Tibial artery (tissue), 4 donors: ENCODE measurements around the gene CXCR2.

Experiments
- DNase-seq, 2 donors: peaks; one replicate each; pipeline ENCODE4 v3.0.0-alpha.2; 2019
- H3K27ac ChIP-seq, 2 donors: fragments of 200-600 bp; sonication (generic) in 1 of 2; 1 replicate in 1 of 2; 2 replicates in 1 of 2; pipeline ENCODE4 v1.5.1; 2018 to 2019; ENCODE audit warnings: mild to moderate bottlenecking in 1 of 2
- H3K27me3 ChIP-seq, 2 donors: fragments of 200-600 bp; sonication (generic) in 1 of 2; one replicate each; pipeline versions ENCODE4 v1.5.1 to v1.6.0; 2016 to 2019
- H3K36me3 ChIP-seq, 3 donors: fragments of 200-600 bp; sonication (generic) in 2 of 3; one replicate each; pipeline ENCODE4 v1.5.1; 2016 to 2019; ENCODE audit warnings: mild to moderate bottlenecking in 2 of 3
- H3K4me1 ChIP-seq, 4 donors: fragments of 200-600 bp; sonication (generic) in 2 of 4; 1 replicate in 3 of 4; 2 replicates in 1 of 4; pipeline ENCODE4 v1.5.1; 2016 to 2019
- H3K4me3 ChIP-seq, 2 donors: fragments of 200-600 bp; sonication (generic) in 1 of 2; 1 replicate in 1 of 2; 2 replicates in 1 of 2; pipeline ENCODE4 v1.5.1; 2018 to 2019; ENCODE audit warnings: mild to moderate bottlenecking in 2 of 2
- H3K9me3 ChIP-seq, 3 donors: fragments of 200-600 bp; sonication (generic) in 1 of 3; one replicate each; pipeline ENCODE4 v1.5.1; 2016 to 2019
- intact Hi-C: fragments of 100-400 bp; cut with DNase I; formaldehyde crosslinking; loops from one replicate; pipeline ENCODE4 v1.15.0; 2023; ENCODE audit warnings: low total_unique reads
- TF ChIP-seq, protein P1 (sequence below), 2 experiments: fragments of 200-600 bp in 1 of 2; fragments of 450-650 bp in 1 of 2; IDR thresholded peaks; one replicate each; pipeline ENCODE4 v1.5.1; 2017 to 2019; ENCODE audit warnings: antibody characterized with exemption in 2 of 2, mild to moderate bottlenecking in 1 of 2, moderate library complexity in 1 of 2

Gene CXCR2

DNA sequence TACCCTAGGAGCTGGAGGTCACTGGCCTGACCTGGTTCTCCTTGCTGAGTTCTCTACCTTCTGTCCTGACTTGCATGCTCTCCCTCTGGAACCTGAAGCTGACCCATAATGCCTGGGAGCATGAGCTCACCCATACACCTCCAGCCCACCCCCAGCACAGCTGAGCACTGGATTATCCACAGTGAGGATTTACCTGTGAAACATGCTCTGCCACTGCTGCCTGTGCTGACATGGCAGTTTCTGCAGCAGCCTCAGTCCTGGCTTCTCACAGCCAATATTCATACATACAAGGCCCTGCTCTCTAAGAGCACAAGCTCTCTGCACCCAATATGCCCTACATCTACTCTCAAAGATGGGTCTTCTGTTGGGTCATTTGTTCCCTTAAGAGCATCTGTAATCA is 5.0 kb downstream of the CXCR2 start:
- Histone ChIP-seq H3K4me1 (no peaks in the 10 kb centered on the region), H3K9me3 (no peaks in the 10 kb centered on the region), H3K27me3 (peaks cover 0 to 17% of the 10 kb centered on the region in 2 donors), H3K36me3 (no peaks in the 10 kb centered on the region), H3K27ac (no peak overlapping the region), H3K4me3 (no peak overlapping the region)
- DNase-seq = no peak
- intact Hi-C loops = no loop called here
- TF ChIP-seq, protein P1, sequence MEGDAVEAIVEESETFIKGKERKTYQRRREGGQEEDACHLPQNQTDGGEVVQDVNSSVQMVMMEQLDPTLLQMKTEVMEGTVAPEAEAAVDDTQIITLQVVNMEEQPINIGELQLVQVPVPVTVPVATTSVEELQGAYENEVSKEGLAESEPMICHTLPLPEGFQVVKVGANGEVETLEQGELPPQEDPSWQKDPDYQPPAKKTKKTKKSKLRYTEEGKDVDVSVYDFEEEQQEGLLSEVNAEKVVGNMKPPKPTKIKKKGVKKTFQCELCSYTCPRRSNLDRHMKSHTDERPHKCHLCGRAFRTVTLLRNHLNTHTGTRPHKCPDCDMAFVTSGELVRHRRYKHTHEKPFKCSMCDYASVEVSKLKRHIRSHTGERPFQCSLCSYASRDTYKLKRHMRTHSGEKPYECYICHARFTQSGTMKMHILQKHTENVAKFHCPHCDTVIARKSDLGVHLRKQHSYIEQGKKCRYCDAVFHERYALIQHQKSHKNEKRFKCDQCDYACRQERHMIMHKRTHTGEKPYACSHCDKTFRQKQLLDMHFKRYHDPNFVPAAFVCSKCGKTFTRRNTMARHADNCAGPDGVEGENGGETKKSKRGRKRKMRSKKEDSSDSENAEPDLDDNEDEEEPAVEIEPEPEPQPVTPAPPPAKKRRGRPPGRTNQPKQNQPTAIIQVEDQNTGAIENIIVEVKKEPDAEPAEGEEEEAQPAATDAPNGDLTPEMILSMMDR (IDR thresholded peaks at IDR 0.05) = no peak

DNA sequence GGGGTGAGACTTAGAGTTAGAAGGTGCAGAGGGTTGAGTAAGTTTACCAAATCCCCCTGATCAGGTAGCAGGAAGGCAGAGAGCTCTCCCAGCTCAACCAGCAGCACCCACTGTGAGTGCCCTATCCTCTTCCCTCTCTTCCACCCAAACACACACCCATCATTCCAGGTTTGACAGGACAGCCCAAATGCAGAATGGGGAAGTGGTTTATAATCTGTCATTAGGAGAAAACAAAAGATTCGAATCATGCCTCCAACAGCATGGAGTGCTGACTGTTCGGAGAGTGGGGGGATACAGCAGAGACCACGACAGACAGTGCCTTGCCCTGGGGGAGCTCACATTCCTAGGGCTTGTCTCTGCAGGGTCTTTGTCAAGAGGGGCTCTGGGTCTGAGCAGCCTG is 11.7 kb downstream of the CXCR2 start:
- TF ChIP-seq, protein P1 (IDR thresholded peaks at IDR 0.05) = no peak
- no peak for DNase-seq
- intact Hi-C loops = no loop called here
- no peaks in the 10 kb centered on the region for H3K9me3 ChIP-seq
- H3K27ac ChIP-seq = no peak overlapping the region
- no peaks in the 10 kb centered on the region for H3K36me3 ChIP-seq
- H3K27me3 ChIP-seq = peaks cover 0 to 37% of the 10 kb centered on the region in 2 donors
- no peak overlapping the region for H3K4me3 ChIP-seq
- H3K4me1 ChIP-seq = no peaks in the 10 kb centered on the region

DNA sequence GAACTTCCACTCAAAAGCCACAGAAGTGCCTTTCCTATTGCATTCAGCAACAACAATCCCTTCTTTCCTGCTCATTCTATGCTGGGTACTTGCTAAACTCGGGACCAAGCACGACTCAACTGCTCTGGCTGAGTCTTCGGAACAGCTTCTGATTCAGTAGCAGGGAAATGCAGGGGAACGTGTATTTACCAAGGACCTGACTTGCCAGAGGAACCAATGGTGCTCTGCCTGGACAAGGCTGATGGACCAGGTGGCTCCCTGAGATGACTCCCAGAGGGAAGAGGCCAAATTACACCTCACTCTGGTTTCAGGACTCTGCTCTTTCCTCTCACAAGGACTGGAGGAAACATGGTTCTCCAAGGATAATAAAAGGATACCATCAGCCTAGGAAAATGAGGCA is 12.2 kb downstream of the CXCR2 start:
- intact Hi-C loops = no loop called here
- Histone ChIP-seq H3K4me3 (no peak overlapping the region), H3K4me1 (no peaks in the 10 kb centered on the region), H3K27ac (no peak overlapping the region), H3K9me3 (no peaks in the 10 kb centered on the region), H3K36me3 (no peaks in the 10 kb centered on the region), H3K27me3 (peaks cover 0 to 37% of the 10 kb centered on the region in 2 donors)
- TF ChIP-seq, protein P1 (IDR thresholded peaks at IDR 0.05) = no peak
- DNase-seq = no peak

DNA sequence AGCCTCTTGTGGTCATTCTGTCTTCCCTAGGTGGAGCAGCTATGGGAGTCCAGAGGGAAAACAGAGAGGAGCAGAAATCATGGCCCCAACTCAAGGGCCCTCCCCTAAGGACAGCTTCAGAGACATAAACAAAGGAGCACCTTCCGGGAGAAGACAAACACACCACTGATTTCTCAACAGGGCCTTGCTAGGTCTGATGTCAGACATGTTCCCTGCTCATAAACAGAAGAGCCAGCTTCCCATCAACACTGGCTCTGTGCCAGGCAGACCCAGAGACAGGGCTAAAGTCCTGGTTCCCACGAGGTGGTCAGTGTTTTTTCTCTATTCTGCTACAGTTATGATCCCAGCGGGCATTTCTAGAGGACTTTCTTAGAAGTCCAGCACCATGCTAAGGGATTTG is 19.3 kb downstream of the CXCR2 start:
- intact Hi-C loops = no loop called here
- no peak for DNase-seq

DNA sequence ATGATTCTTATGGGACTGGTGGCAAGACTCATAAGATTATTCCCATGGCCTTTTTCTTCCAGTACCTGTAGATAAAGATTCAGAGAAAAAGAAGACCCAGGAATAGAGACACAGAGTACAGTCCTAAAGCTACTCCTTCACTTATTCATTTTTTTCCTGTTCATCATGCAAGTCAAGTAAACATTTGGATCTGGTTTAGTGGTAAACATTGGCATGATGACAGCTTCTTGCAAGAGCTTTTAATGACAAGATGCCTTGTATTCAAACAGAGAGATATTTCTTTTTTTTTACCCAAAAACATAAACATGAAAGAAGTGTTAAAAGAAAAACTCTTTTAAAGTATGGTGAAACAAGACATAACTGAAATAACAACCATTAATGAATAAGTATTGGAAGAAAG is 20.2 kb downstream of the CXCR2 start:
- TF ChIP-seq, protein P1 (IDR thresholded peaks at IDR 0.05) = no peak
- Histone ChIP-seq H3K9me3 (no peaks in the 10 kb centered on the region), H3K36me3 (no peaks in the 10 kb centered on the region), H3K27ac (no peak overlapping the region), H3K27me3 (peaks cover 0 to 18% of the 10 kb centered on the region in 2 donors), H3K4me1 (no peaks in the 10 kb centered on the region), H3K4me3 (no peak overlapping the region)
- no peak for DNase-seq
- intact Hi-C loops = no loop called here

More for the DNA sequence above, 19.3 kb downstream of the CXCR2 start:
- no peaks in the 10 kb centered on the region for H3K9me3 ChIP-seq
- TF ChIP-seq, protein P1 (IDR thresholded peaks at IDR 0.05) = no peak
- H3K36me3 ChIP-seq = no peaks in the 10 kb centered on the region
- H3K27ac ChIP-seq = no peak overlapping the region
- no peaks in the 10 kb centered on the region for H3K4me1 ChIP-seq
- H3K27me3 ChIP-seq = peaks cover 0 to 16% of the 10 kb centered on the region in 2 donors
- no peak overlapping the region for H3K4me3 ChIP-seq

DNA sequence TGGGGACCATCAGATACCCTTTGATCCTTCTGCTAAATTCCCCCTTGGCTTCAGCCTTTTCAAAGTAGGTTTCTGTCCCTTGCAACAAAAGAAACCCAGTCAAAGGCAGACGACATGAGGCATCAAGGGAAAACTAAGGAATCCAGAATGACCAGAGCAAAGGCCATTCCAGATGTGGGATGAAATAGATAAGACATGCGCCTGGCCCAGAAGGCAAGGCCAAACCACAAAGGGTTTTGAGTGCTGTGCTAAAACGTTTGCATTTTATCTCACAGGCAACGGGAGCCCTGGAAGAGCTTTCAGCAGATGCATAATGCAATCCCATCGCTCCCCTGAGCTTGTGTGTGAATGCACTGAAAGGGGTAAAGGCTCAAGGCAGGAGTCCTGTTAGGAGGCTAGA is 23.3 kb downstream of the CXCR2 start:
- TF ChIP-seq, protein P1 (IDR thresholded peaks at IDR 0.05) = no peak
- Histone ChIP-seq H3K36me3 (no peaks in the 10 kb centered on the region), H3K4me1 (no peaks in the 10 kb centered on the region), H3K27ac (no peak overlapping the region), H3K4me3 (no peak overlapping the region), H3K9me3 (no peaks in the 10 kb centered on the region), H3K27me3 (peaks cover 0 to 18% of the 10 kb centered on the region in 2 donors)
- intact Hi-C loops = no loop called here
- no peak for DNase-seq
